Measurements from ENCODE around the gene HOXA7.

The HOXA7 gene

GRCh38 chr7:27130540-27131389, 25.7 kb downstream of the HOXA7 start, which contains the start of gene HOXA4:
HOXA4 (minus strand) TSS chr7:27130757; CDS start chr7:27130733, 24 bp downstream.
- peak; percentile 92 for DNase-seq

GRCh38 chr7:27129729-27130539, 26.5 kb downstream of the HOXA7 start:
- peak; percentile 62 for DNase-seq

- no peak for DNase-seq
Observed at GRCh38 chr7:27128776-27129728, 27.4 kb downstream of the HOXA7 start.

- no peak for DNase-seq
Observed at GRCh38 chr7:27128034-27128433, 28.4 kb downstream of the HOXA7 start.

- no peak for DNase-seq
Observed at GRCh38 chr7:27126596-27127327, 29.7 kb downstream of the HOXA7 start.

- no peak for DNase-seq
Observed at GRCh38 chr7:27125986-27126394, 30.5 kb downstream of the HOXA7 start.

- DNase-seq, result no peak
Observed at GRCh38 chr7:27124902-27125689, 31.4 kb downstream of the HOXA7 start.

GRCh38 chr7:27124096-27124901, 32.2 kb downstream of the HOXA7 start:
- DNase-seq, result no peak

GRCh38 chr7:27123477-27124053, 32.9 kb downstream of the HOXA7 start:
- DNase-seq, result no peak

- DNase-seq, result no peak
Observed at GRCh38 chr7:27123007-27123476, 33.4 kb downstream of the HOXA7 start.

GRCh38 chr7:27122077-27122910, 34.2 kb downstream of the HOXA7 start:
- DNase-seq, result no peak

GRCh38 chr7:27121684-27122076, 34.8 kb downstream of the HOXA7 start:
- no peak for DNase-seq

GRCh38 chr7:27119412-27119911, 37.0 kb downstream of the HOXA7 start:
- no peak for DNase-seq

GRCh38 chr7:27118580-27118979, 37.9 kb downstream of the HOXA7 start:
- DNase-seq, result no peak

- DNase-seq, result no peak
Observed at GRCh38 chr7:27117887-27118491, 38.5 kb downstream of the HOXA7 start.

GRCh38 chr7:27116962-27117886, 39.3 kb downstream of the HOXA7 start:
- DNase-seq, result no peak
